ENCODE data around the gene SDK1.

DNA sequence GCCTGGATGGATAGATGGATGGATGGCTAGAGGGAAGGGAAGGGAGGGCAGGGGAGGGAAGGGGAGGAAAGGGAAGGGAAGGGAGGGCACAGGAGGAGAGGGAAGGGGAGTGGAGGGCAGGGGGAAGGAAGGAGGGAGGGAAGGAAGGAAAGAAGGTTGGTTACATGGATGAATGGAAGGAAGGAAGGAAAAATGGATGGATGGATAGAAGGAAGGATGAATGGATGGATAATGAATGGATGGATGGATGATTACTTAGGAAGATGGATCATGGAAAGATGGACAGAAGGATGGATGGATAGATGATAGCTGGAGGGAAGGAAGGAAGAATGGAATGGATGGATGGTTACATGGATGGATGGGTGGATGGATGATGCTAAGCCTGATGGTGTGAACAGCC, 929.3 kb downstream of the SDK1 start:
- TF ChIP-seq, protein P1, sequence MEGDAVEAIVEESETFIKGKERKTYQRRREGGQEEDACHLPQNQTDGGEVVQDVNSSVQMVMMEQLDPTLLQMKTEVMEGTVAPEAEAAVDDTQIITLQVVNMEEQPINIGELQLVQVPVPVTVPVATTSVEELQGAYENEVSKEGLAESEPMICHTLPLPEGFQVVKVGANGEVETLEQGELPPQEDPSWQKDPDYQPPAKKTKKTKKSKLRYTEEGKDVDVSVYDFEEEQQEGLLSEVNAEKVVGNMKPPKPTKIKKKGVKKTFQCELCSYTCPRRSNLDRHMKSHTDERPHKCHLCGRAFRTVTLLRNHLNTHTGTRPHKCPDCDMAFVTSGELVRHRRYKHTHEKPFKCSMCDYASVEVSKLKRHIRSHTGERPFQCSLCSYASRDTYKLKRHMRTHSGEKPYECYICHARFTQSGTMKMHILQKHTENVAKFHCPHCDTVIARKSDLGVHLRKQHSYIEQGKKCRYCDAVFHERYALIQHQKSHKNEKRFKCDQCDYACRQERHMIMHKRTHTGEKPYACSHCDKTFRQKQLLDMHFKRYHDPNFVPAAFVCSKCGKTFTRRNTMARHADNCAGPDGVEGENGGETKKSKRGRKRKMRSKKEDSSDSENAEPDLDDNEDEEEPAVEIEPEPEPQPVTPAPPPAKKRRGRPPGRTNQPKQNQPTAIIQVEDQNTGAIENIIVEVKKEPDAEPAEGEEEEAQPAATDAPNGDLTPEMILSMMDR (IDR thresholded peaks at IDR 0.05; ENCODE audit: extremely low read depth in 1 of 2, insufficient read depth in 1 of 2, low read depth in 1 of 2, low read length in 2 of 2) = no peak
- TF ChIP-seq, protein P2, sequence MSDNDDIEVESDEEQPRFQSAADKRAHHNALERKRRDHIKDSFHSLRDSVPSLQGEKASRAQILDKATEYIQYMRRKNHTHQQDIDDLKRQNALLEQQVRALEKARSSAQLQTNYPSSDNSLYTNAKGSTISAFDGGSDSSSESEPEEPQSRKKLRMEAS (IDR thresholded peaks at IDR 0.05; ENCODE audit: insufficient read depth, insufficient read length) = no peak
- TF ChIP-seq EZH2 (IDR thresholded peaks at IDR 0.05; ENCODE audit: borderline replicate concordance, low read depth, low read length, severe bottlenecking) (no peak), POLR2A (IDR thresholded peaks at IDR 0.05; ENCODE audit: low read depth, low read length) (no peak), POLR2AphosphoS5 (IDR thresholded peaks at IDR 0.05; ENCODE audit: insufficient read depth, low read depth, low read length) (no peak)

Measured in endothelial cell of umbilical vein (primary cell).